Transverse colon (tissue), 4 donors: ENCODE measurements around the gene TAF1C. TPM values are rescaled to one million over a fixed set of nuclear protein-coding genes. Genes with fewer than 3 reads are reported as not detected.

Source experiments
- DNase-seq: peaks from one replicate; pipeline ENCODE4 v3.0.0-alpha.2; 2019
- H3K27ac ChIP-seq, 4 donors: fragments of 200-600 bp; sonication (generic); 2 replicates each; pipeline ENCODE4 v1.5.1; 2016 to 2018; ENCODE audit warnings: inconsistent platforms in 4 of 4
- H3K27me3 ChIP-seq: fragments of 200-600 bp; sonication (generic); 2 replicates; pipeline ENCODE4 v1.5.1; 2017; ENCODE audit warnings: inconsistent platforms
- H3K36me3 ChIP-seq, 4 donors: fragments of 200-600 bp; sonication (generic); 2 replicates each; pipeline ENCODE4 v1.5.1; 2017 to 2019; ENCODE audit warnings: inconsistent platforms in 4 of 4
- H3K4me1 ChIP-seq, 4 donors: fragments of 200-600 bp; sonication (generic); 2 replicates each; pipeline ENCODE4 v1.5.1; 2017 to 2020; ENCODE audit warnings: inconsistent platforms in 4 of 4
- H3K4me3 ChIP-seq, 4 donors: fragments of 200-600 bp; sonication (generic); 1 replicate in 1 of 4; 2 replicates in 3 of 4; pipeline versions ENCODE4 v1.5.1 to v1.6.1; 2017 to 2019; ENCODE audit warnings: inconsistent platforms in 4 of 4
- H3K9me3 ChIP-seq, 2 donors: fragments of 200-600 bp; sonication (generic); 2 replicates each; pipeline ENCODE4 v1.5.1; 2017 to 2019; ENCODE audit warnings: inconsistent platforms in 2 of 2
- EP300 ChIP-seq: sonication (generic); formaldehyde crosslinking; IDR thresholded peaks from one replicate; pipeline ENCODE4 v1.6.1; 2017; ENCODE audit warnings: antibody characterized with exemption, low read depth
- POLR2A ChIP-seq: fragments of 450-650 bp; IDR thresholded peaks from one replicate; pipeline ENCODE4 v1.6.1; 2016; ENCODE audit warnings: antibody characterized with exemption, mild to moderate bottlenecking, moderate library complexity
- POLR2AphosphoS5 ChIP-seq, 3 donors: sonication (generic); formaldehyde crosslinking; IDR thresholded peaks; one replicate each; pipeline ENCODE4 v1.6.1; 2016; ENCODE audit warnings: antibody characterized with exemption in 3 of 3
- WGBS, 2 donors: methylation state at CpG; one replicate each; pipeline ENCODE4 v1.1.5; 2018; ENCODE audit warnings: low coverage in 1 of 2; 5-methylcytosine and 5-hydroxymethylcytosine counted together
- in situ Hi-C, 4 donors: fragments of 200-750 bp; cut with MboI; loops; one replicate each; pipeline versions ENCODE4 v1.15.0 to v1.15.1; 2017; ENCODE audit warnings: low sequenced_read_pairs in 3 of 4, low pct_ligation_motif_present in 1 of 4, low pct_unique_long_range_greater_than_20kb in 1 of 4
- intact Hi-C: fragments of 100-400 bp; cut with DNase I; formaldehyde crosslinking; loops from one replicate; pipeline ENCODE4 v1.15.1; 2023; ENCODE audit warnings: low total_unique reads
- total RNA-seq, 4 donors: library from RNA; depleted of rRNA; stranded (reverse); fragments of >200 nt; gene quantifications; one replicate each; pipeline ENCODE4 v1.1.0, GENCODE V29; 2016
- TF ChIP-seq, protein P1 (sequence below), 5 experiments: fragments of 200-600 bp in 3 of 5; fragments of 450-650 bp in 2 of 5; sonication (generic) in 3 of 5; IDR thresholded peaks; 1 replicate in 2 of 5; 2 replicates in 3 of 5; pipeline ENCODE4 v1.5.1; 2016 to 2017; ENCODE audit warnings: antibody characterized with exemption in 5 of 5, inconsistent platforms in 3 of 5, mild to moderate bottlenecking in 2 of 5, moderate library complexity in 1 of 5

The TAF1C gene
- total RNA-seq, 4 donors from 2014 or later = 33.3 to 297 (median 54.1) TPM

DNA sequence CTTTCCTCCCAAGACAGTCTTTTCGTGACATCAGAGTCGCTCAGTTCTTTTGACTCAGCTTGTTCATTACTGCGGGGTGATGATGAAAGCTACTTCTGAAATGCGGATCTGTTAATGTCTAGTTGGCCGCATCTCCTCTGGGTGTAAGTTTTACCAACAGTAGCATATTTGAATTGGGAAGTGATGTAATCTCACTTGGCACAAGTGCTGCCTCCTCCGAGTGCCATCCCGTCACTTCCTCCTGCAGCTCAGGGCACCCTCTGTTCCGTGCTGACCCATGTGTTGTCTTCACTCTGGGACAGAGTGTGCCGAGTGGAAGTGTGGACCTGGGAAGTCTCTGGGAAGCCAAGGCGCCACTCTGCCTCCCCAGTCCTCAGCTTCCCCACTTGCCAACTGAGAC lies 13.0 kb upstream of the TAF1C start:
- TF ChIP-seq POLR2A (no peak), EP300 (no peak), POLR2AphosphoS5 (IDR thresholded peaks at IDR 0.05) (no peak)
- TF ChIP-seq, protein P1, sequence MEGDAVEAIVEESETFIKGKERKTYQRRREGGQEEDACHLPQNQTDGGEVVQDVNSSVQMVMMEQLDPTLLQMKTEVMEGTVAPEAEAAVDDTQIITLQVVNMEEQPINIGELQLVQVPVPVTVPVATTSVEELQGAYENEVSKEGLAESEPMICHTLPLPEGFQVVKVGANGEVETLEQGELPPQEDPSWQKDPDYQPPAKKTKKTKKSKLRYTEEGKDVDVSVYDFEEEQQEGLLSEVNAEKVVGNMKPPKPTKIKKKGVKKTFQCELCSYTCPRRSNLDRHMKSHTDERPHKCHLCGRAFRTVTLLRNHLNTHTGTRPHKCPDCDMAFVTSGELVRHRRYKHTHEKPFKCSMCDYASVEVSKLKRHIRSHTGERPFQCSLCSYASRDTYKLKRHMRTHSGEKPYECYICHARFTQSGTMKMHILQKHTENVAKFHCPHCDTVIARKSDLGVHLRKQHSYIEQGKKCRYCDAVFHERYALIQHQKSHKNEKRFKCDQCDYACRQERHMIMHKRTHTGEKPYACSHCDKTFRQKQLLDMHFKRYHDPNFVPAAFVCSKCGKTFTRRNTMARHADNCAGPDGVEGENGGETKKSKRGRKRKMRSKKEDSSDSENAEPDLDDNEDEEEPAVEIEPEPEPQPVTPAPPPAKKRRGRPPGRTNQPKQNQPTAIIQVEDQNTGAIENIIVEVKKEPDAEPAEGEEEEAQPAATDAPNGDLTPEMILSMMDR (IDR thresholded peaks at IDR 0.05) = no peak
- no peaks in the 10 kb centered on the region for H3K4me1 ChIP-seq
- WGBS, 2 donors = 79% methylated on average over 10 of the region's 10 CpGs; no CpG with 5 or more reads in 1 of the 2 donors
- H3K27ac ChIP-seq = no peak overlapping the region
- H3K27me3 ChIP-seq = no peaks in the 10 kb centered on the region
- in situ Hi-C loops (loop anchor here in 2 of 4 donors (25.0 kb wide), 2 partner anchors 238 to 388 kb away; partner anchors contain the start of genes HSBP1 (in 1 of the 2), NECAB2 (in 1 of the 2) and OSGIN1 (in 1 of the 2)), intact Hi-C loops (no loop called here)
- H3K4me3 ChIP-seq = no peak overlapping the region
- no peaks in the 10 kb centered on the region for H3K36me3 ChIP-seq
- no peak for DNase-seq
- H3K9me3 ChIP-seq = no peaks in the 10 kb centered on the region

DNA sequence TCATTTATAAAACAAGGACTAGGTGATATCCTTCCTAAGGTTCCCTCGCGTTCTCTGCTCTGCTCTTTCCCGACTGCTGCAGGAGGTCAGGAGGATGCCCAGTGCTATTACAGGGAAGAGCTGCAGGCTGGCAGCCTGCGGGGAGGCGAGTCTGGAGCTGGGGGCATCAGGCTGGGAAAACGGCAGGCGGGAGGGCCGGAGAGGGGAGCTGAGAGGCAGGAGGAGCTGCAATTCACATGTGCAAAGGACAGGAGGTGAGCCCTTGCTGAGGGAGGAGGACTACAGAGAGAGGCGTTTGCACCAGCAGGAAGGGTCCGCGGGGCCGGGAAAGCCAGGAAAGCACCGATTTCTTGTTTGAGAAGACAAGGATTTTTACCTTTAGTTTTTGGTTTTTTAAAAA lies 12.2 kb upstream of the TAF1C start:
- intact Hi-C loops = no loop called here
- in situ Hi-C loops = loop anchor here in 2 of 4 donors (25.0 kb wide), 2 partner anchors 237 to 387 kb away; partner anchors contain the start of genes HSBP1 (in 1 of the 2), NECAB2 (in 1 of the 2) and OSGIN1 (in 1 of the 2)

DNA sequence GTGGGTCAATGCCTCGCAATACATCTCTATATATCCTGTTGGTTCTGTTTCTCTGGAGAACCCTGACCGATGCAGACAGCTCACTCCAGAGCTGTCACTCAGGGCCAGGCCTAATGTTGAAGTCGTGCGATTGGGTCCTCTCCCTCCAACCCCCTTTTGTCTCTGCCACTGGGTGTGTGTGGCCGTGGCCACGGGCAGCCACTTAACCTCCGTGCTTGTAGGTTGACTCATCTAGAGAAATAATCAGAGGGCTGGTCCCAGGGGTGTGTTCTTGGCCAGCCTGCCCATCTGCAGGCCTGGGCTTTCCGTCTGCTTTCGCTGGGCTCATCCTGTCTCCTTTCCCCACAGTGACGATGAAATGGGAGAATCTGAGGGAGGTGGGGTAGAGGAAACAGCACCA lies 11.5 kb upstream of the TAF1C start:
- Histone ChIP-seq H3K27ac (no peak overlapping the region), H3K9me3 (no peaks in the 10 kb centered on the region), H3K4me1 (no peaks in the 10 kb centered on the region), H3K36me3 (no peaks in the 10 kb centered on the region), H3K4me3 (no peak overlapping the region), H3K27me3 (no peaks in the 10 kb centered on the region)
- in situ Hi-C loops (loop anchor here in 2 of 4 donors (25.0 kb wide), 2 partner anchors 236 to 386 kb away; partner anchors contain the start of genes HSBP1 (in 1 of the 2), NECAB2 (in 1 of the 2) and OSGIN1 (in 1 of the 2)), intact Hi-C loops (no loop called here)
- no peak for TF ChIP-seq EP300
- TF ChIP-seq, protein P1 (IDR thresholded peaks at IDR 0.05) = no peak
- no peak for TF ChIP-seq POLR2A
- TF ChIP-seq POLR2AphosphoS5 (IDR thresholded peaks at IDR 0.05) = no peak
- WGBS, 2 donors = 72% methylated on average over 10 of the region's 10 CpGs; no CpG with 5 or more reads in 1 of the 2 donors
- no peak for DNase-seq

More for the DNA sequence above, 12.2 kb upstream of the TAF1C start:
- H3K36me3 ChIP-seq = no peaks in the 10 kb centered on the region
- no peaks in the 10 kb centered on the region for H3K4me1 ChIP-seq
- no peaks in the 10 kb centered on the region for H3K27me3 ChIP-seq
- TF ChIP-seq EP300 = no peak
- no peak for TF ChIP-seq POLR2A
- TF ChIP-seq, protein P1 (IDR thresholded peaks at IDR 0.05) = no peak
- no peak for TF ChIP-seq POLR2AphosphoS5 (IDR thresholded peaks at IDR 0.05)
- no peak overlapping the region for H3K27ac ChIP-seq
- no peak for DNase-seq
- no peak overlapping the region for H3K4me3 ChIP-seq
- 71 to 79% methylated on average over 8 to 13 of the region's 13 CpGs for WGBS, 2 donors
- H3K9me3 ChIP-seq = no peaks in the 10 kb centered on the region

DNA sequence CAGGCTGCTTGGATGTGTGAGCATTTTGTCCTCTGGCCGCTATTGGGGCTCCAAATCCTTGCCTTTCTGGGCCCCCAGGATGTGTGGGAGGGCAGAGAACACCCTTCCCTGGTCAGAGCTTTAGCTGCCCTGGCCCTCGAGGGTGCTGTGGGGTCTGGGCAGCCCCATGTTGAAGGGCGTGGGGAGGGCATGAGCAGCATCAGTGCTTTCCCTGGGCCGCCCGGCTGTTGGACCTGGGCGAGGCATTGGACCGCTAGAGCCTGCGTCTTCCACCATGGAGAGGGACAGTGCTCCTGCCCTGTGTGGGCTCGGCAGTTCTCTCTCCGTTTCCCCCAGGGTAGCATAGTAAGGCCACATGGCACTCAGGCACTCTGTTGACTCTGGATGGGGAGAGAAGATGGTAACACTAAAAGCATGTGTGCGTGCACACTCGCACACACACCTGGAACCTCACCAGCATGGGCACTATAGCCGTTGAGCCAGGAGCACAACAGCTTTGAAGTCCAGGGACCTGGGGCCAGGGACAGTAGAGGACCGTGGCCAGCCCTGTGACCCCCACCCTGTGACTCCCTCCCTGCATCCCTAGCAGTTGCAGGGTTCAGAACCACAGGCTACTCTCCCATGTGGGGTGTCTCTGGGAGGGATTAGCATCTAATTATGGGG lies 10.7 kb upstream of the TAF1C start:
- in situ Hi-C loops (loop anchor here in 2 of 4 donors (25.0 kb wide), 2 partner anchors 235 to 385 kb away; partner anchors contain the start of genes HSBP1 (in 1 of the 2), NECAB2 (in 1 of the 2) and OSGIN1 (in 1 of the 2)), intact Hi-C loops (no loop called here)
- Histone ChIP-seq H3K4me1 (no peaks in the 10 kb centered on the region), H3K9me3 (no peaks in the 10 kb centered on the region), H3K4me3 (no peak overlapping the region), H3K36me3 (no peaks in the 10 kb centered on the region), H3K27ac (no peak overlapping the region), H3K27me3 (no peaks in the 10 kb centered on the region)
- DNase-seq = no peak
- WGBS, 2 donors = 82% methylated on average over 6 of the region's 14 CpGs; no CpG with 5 or more reads in 1 of the 2 donors
- TF ChIP-seq POLR2AphosphoS5 (IDR thresholded peaks at IDR 0.05) = no peak
- no peak for TF ChIP-seq POLR2A
- no peak for TF ChIP-seq EP300
- TF ChIP-seq, protein P1 (IDR thresholded peaks at IDR 0.05) = no peak
